PC-9 (cell line): ENCODE results near the gene ACTR1B. TPM values are rescaled to one million over a fixed set of nuclear protein-coding genes. Genes with fewer than 3 reads are reported as not detected.
"Not testable (repeated sequence)": the region's sequence is repeated elsewhere in the genome, so short reads cannot be mapped to it uniquely, and the experiment has no call there.

Source experiments
- BruUV-seq: library from RNA; stranded (reverse); fragments of 400-500 nt; replicated peaks from 2 replicates; lab custom pipeline; 2021; lab: Mats Ljungman, UMichigan
- CTCF ChIA-PET: fragments of 300-600 bp; sonication (Branson Sonifier 250); formaldehyde crosslinking; loops from one replicate; lab custom pipeline; 2022; ENCODE audit warnings: antibody characterized with exemption; lab: Charles Lee
- POLR2A ChIA-PET: fragments of 300-600 bp; sonication (Branson Sonifier 250); formaldehyde crosslinking; loops from one replicate; lab custom pipeline; 2022; ENCODE audit warnings: antibody characterized with exemption; ENCODE audit not compliant: unreplicated experiment; lab: Charles Lee
- DNase-seq, 2 experiments: peaks; one replicate each; pipeline versions ENCODE4 v3.0.0 to v3.0.0-alpha.2; 2015 to 2022; ENCODE audit warnings: mixed read lengths in 1 of 2
- H2AFZ ChIP-seq: fragments of 200-600 bp; sonication (generic); 2 replicates; pipeline ENCODE4 v1.8.1; 2017; ENCODE audit warnings: antibody characterized with exemption
- H3F3A ChIP-seq: fragments of 200-600 bp; sonication (generic); 2 replicates; pipeline ENCODE4 v1.8.1; 2017; ENCODE audit warnings: antibody characterized with exemption, mild to moderate bottlenecking, low read depth; ENCODE audit not compliant: insufficient read depth
- H3K27ac ChIP-seq: fragments of 200-600 bp; sonication (generic); 2 replicates; pipeline ENCODE4 v1.6.1; 2016; ENCODE audit warnings: mixed run types
- H3K27me3 ChIP-seq: fragments of 200-600 bp; sonication (generic); 2 replicates; pipeline ENCODE4 v1.6.1; 2016; ENCODE audit warnings: low read depth, mixed run types; ENCODE audit not compliant: insufficient read depth
- H3K36me3 ChIP-seq: fragments of 200-600 bp; sonication (generic); 2 replicates; pipeline ENCODE4 v1.6.1; 2016; ENCODE audit warnings: low read depth, mixed run types
- H3K4me1 ChIP-seq: fragments of 200-600 bp; sonication (generic); replicated peaks from 2 replicates; pipeline ENCODE4 v1.6.1; 2016; ENCODE audit warnings: mixed run types; ENCODE audit not compliant: insufficient read depth
- H3K4me2 ChIP-seq: fragments of 200-600 bp; sonication (generic); 2 replicates; pipeline ENCODE4 v1.6.1; 2017; ENCODE audit warnings: mixed run types
- H3K4me3 ChIP-seq: fragments of 200-600 bp; sonication (generic); 2 replicates; pipeline ENCODE4 v1.6.1; 2016; ENCODE audit warnings: mixed run types
- H3K79me2 ChIP-seq: fragments of 200-600 bp; sonication (generic); 2 replicates; pipeline ENCODE4 v1.6.1; 2017; ENCODE audit warnings: low read depth, mixed run types
- H3K9me2 ChIP-seq: fragments of 200-600 bp; sonication (generic); 2 replicates; pipeline ENCODE4 v1.8.1; 2017; ENCODE audit warnings: mild to moderate bottlenecking; ENCODE audit not compliant: insufficient read depth
- H3K9me3 ChIP-seq: fragments of 200-600 bp; sonication (generic); 2 replicates; pipeline ENCODE4 v1.8.1; 2016; ENCODE audit warnings: low read depth; ENCODE audit not compliant: insufficient read depth
- H4K20me1 ChIP-seq: fragments of 200-600 bp; sonication (generic); 2 replicates; pipeline ENCODE4 v1.8.1; 2017; ENCODE audit not compliant: insufficient read depth
- CTCF ChIP-seq: fragments of 200-600 bp; sonication (generic); conservative IDR thresholded peaks from 2 replicates; pipeline ENCODE4 v1.6.1; 2017; ENCODE audit warnings: mixed run types, antibody characterized with exemption, mild to moderate bottlenecking, moderate library complexity
- EZH2 ChIP-seq: fragments of 200-600 bp; sonication (generic); IDR thresholded peaks from 2 replicates; pipeline ENCODE4 v1.8.0; 2017; ENCODE audit warnings: antibody characterized with exemption, low read depth
- intact Hi-C: fragments of 100-400 bp; cut with micrococcal nuclease; formaldehyde crosslinking; loops from one replicate; pipeline ENCODE4 v1.10.0; 2022; ENCODE audit not compliant: unreplicated experiment
- total RNA-seq: library from RNA; stranded (reverse); gene quantifications from 2 replicates; pipeline ENCODE4 v1.2.3, GENCODE V29; 2021

ACTR1B gene
- total RNA-seq, 1 experiment from 2014 or later = 49.9 TPM

DNA sequence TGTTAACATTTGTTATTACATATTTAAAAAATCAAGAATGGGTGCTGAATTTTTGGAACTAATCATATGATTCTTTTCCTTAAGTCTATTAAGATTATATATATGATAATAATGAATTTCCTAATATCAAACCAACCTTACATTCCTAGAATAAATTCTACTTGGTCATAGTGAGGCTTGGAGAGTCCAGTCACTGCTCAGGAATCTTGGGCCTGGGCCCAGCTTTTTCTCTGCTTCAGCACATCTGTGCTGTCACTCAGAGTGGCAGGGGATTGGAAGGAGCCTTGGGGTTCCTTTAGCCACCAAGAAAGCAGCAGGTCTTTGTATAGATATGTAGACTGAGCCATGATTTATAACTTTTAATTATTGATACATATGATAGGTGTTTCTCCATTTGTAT lies 29.6 kb upstream of the ACTR1B start:
- no peak overlapping the region for H2AFZ ChIP-seq
- no peaks in the 10 kb centered on the region for H3K27me3 ChIP-seq
- intact Hi-C loops = no loop called here
- no TSS peak for BruUV-seq
- no peak overlapping the region for H3K27ac ChIP-seq
- no peaks in the 10 kb centered on the region for H3K9me2 ChIP-seq
- peaks cover 14% of the 10 kb centered on the region; the same call in 1 of the 2 replicates for H3F3A ChIP-seq
- CTCF ChIA-PET = no interaction called here
- H3K36me3 ChIP-seq = no peaks in the 10 kb centered on the region
- no peaks in the 10 kb centered on the region for H3K79me2 ChIP-seq
- DNase-seq = peak; percentile 39 to 65
- no peak overlapping the region for H3K4me2 ChIP-seq
- peaks cover 25% of the 10 kb centered on the region for H3K4me1 ChIP-seq
- peaks cover 18% of the 10 kb centered on the region for H3K9me3 ChIP-seq
- TF ChIP-seq EZH2 = no peak
- TF ChIP-seq CTCF = no peak
- H3K4me3 ChIP-seq = no peak overlapping the region
- POLR2A ChIA-PET = no interaction called here
- H4K20me1 ChIP-seq = no peaks in the 10 kb centered on the region

GRCh38 chr2:97691166-97691565 lies 27.3 kb upstream of the ACTR1B start:
- peak; percentile 76 to 77 for DNase-seq
- no peak overlapping the region for H3K4me3 ChIP-seq
- no peaks in the 10 kb centered on the region for H3K27me3 ChIP-seq
- H3K4me1 ChIP-seq = peaks cover 33% of the 10 kb centered on the region
- H3K36me3 ChIP-seq = no peaks in the 10 kb centered on the region
- POLR2A ChIA-PET = interaction anchor here (0.5 to 0.8 kb wide), 4 partner anchors 27 to 1464 kb away, joined by 3 to 10 read pairs (median 4); partner anchors contain the start of gene ACTR1B
- TF ChIP-seq EZH2 (no peak), CTCF (no peak)
- no TSS peak for BruUV-seq
- peaks cover 18% of the 10 kb centered on the region for H3K9me3 ChIP-seq
- peaks cover 13% of the 10 kb centered on the region; the same call in 1 of the 2 replicates for H3F3A ChIP-seq
- CTCF ChIA-PET = interaction anchor here (0.6 to 1.4 kb wide), 3 partner anchors 27 to 156 kb away, joined by 4 to 13 read pairs (median 6); partner anchors contain the start of gene ACTR1B
- H3K27ac ChIP-seq = 0 out of 2 replicates have a peak overlapping the region, but pooled peaks have one; percentile 8
- H4K20me1 ChIP-seq = no peaks in the 10 kb centered on the region
- peak overlapping the region; percentile 42 for H3K4me2 ChIP-seq
- no peaks in the 10 kb centered on the region for H3K79me2 ChIP-seq
- H2AFZ ChIP-seq = no peak overlapping the region
- intact Hi-C loops = loop anchor here (1.0 kb wide), 1 partner anchor 28 kb away; no protein-coding TSS in a partner anchor
- H3K9me2 ChIP-seq = no peaks in the 10 kb centered on the region

- Histone ChIP-seq H3K79me2 (no peaks in the 10 kb centered on the region), H3K9me2 (no peaks in the 10 kb centered on the region), H3K4me1 (peaks cover 33% of the 10 kb centered on the region), H3K9me3 (peaks cover 8% of the 10 kb centered on the region; the same call in 1 of the 2 replicates), H3K27me3 (no peaks in the 10 kb centered on the region), H3K27ac (peak overlapping the region; percentile 80), H2AFZ (peak overlapping the region; percentile 7; the same call in 1 of the 2 replicates), H3K4me3 (no peak overlapping the region; the same call in 1 of the 2 replicates), H3F3A (peaks cover 13% of the 10 kb centered on the region; the same call in 1 of the 2 replicates), H3K4me2 (peak overlapping the region; percentile 60), H4K20me1 (no peaks in the 10 kb centered on the region), H3K36me3 (no peaks in the 10 kb centered on the region)
- peak in 1 of 2 experiments; percentile 89 for DNase-seq
- CTCF ChIA-PET = no interaction called here
- intact Hi-C loops = no loop called here
- POLR2A ChIA-PET = no interaction called here
- TF ChIP-seq EZH2 (no peak), CTCF (no peak)
- no TSS peak for BruUV-seq
Observed at GRCh38 chr2:97688062-97688827, 24.4 kb upstream of the ACTR1B start.

- H3K79me2 ChIP-seq, H3K4me3 ChIP-seq, H3K36me3 ChIP-seq, H3K27ac ChIP-seq, H4K20me1 ChIP-seq, DNase-seq, H3K9me2 ChIP-seq, H2AFZ ChIP-seq, BruUV-seq, CTCF ChIA-PET, H3K9me3 ChIP-seq, H3K27me3 ChIP-seq, POLR2A ChIA-PET, intact Hi-C loops, H3K4me2 ChIP-seq: not testable (repeated sequence)
- H3K4me1 ChIP-seq = peaks cover 33% of the 10 kb centered on the region
- peaks cover 13% of the 10 kb centered on the region; the same call in 1 of the 2 replicates for H3F3A ChIP-seq
Observed at GRCh38 chr2:97687235-97687634, 23.4 kb upstream of the ACTR1B start.
